SHP77 (cell line): ENCODE results near the gene E2F2.

Experiments
- DNase-seq, 2 experiments: peaks; one replicate each; lab custom pipeline; 2025; lab: John Stamatoyannopoulos, UW

E2F2 gene

DNA sequence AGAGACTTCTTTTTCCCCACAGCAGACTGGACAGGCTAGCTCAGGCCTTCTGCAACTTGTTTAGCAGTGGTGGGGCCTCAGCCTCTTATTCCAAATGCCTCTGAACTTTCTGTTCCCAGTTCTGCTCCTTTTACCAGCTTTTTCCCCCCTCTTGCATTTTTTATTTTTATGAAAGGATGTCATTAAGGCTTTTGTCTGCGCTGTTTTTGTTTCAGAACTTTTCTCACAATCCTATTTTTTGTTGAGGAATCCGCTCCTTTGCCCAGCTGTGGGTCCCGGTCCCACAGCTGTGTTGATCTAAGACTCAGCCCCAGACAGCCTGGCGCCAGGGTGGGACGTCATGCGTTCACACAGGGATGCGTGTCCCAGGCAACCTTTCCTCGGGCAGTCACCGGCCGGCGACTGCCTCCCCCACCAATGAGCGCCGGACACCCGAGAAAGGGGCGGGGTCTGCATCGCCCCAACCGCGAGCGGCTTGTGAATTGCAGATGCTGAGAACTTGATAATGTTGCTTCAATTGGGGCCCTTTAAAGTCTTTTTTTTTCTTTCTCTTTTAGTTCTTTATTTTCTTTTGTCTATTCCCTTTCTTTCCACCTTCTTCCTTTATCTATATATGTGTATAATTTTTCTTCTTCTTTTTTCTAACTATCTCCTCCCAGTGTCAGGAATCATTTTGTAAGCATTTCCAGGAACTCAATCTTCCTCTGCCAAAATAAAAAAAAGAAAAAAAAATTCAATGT lies 31.3 kb upstream of the E2F2 start:
- peak; percentile 95 to 97 for DNase-seq

DNA sequence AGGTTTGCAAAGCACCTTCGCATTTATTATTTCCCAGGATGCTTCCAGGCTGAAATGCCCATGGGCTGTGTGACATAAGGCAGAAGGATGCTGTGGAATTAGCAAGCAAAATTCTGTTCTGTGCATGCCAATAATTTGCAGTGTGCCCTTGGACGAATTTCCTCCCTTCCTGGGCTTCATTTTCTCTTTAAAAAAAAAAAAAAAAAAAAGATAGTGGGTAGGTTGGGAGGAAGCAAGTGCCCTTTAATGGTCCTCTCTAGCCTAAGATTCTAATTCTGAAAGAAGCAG lies 30.7 kb upstream of the E2F2 start:
- DNase-seq, result no peak

DNA sequence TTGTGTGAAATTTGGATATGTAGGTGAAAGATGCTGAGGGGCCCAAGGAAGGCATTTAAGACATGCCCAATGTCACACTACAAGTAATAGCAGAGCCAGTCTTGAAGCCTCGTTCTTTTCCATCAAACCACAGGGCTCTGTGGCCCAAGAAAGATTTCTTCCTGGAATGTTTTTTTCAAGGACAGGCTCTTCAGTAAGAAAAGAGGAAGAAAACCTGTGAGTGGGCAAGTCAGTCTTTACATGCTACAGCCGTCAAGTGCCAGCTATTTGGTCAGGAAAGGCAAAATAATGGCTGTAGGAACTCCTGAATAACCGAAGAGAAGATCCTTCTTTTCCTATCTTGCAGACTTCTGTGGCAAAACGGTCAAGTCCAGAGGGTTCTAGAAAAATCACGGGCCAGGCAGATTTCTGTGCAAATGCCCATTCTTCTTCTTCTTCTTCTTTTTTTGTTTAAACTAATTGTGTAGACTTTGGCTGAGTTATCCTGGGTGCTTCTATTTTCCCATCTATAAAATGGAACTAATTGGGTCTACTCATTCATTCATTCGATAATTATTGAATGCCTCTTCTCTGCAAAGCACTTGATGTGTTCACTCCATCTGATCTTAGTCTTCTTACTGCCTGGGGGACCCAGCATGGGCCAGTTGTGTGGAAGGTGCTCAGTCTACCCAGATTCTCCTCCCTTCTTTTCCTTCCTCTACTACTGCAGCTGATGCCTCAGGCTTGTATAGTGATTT lies 30.2 kb upstream of the E2F2 start:
- no peak for DNase-seq

DNA sequence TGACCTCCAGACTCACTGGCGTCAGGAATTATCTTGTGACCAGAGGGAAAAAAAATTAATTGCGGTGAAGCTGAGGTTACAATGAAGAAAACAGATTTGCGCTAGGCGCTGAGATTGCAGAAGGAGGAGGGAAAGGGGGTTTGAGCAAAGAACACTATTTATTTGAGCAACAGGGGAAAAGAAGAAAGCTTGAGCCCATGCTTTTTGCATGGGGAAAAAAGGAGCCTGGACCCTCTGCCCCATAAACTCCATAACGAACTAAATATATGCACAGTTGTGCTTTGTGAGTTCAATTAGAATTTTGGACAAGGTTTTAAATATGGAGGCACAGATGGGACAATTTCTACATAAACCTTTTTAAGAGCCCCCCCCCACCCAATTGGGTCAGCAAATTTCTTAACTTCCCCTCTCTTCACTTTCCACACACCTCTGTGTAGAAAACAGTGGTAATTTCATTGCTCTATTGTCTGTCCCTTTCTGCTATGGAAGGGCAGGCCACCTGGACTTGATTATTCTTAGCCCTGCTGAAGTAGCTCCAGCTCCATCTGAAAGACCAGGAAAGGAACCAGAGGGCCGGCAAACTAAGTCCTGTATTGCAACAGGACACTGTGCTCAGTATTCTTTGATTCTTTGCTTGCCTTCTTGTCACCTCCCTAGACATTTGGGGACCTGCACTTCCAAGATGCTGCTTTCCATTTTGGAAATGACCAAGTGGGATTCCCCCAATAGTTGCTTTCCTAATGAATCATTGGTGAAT lies 29.1 kb upstream of the E2F2 start:
- DNase-seq, result peak in 1 of 2 experiments; percentile 34

DNA sequence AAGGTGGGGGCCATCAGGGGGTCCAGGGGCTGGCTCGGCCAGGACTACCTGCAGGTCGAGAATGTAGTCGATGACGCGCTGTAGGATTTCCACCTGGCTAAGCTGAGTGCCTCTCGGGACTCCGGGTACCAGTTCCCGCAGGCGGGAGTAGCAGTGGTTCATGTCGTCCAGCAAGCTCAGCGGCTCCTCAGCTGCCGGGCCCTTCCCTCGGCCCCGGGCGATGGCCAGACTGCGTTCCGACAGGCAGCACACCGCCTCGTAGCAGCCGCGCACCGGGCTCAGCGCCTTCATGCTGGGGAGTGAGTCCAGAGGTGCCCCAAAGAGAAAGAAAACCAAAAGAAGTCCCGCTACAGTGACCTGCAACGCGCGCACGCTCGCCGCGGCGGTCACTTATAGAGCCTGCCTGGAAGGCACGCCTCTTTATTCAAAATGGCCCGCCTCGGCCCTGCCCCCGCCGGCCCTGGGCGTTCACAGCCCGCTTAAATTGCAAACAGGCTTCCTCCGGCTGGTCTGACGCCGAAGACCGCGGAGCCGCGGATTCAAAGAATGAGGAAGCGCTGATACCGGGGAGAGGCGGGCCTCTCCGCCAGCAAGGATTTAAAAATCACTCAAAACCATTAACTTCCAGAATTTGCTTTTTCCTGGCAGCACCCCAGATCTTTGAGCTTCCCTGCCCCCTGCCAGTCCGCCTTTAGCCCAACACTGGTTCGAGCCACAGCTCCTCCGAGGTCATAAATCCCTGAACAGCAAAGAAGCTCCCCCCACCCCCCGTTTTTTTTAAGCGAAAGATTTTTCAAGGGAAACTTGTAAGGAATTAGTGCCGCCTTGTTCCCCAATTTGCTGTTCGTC lies 28.3 kb upstream of the E2F2 start, which contains the start of gene ID3:
Gene ID3, minus strand, starts transcription at position 366 of the 849 bp plus-strand sequence. Its CDS starts 75 bp downstream, at position 291.
- DNase-seq, result peak; percentile 89 to 96

DNA sequence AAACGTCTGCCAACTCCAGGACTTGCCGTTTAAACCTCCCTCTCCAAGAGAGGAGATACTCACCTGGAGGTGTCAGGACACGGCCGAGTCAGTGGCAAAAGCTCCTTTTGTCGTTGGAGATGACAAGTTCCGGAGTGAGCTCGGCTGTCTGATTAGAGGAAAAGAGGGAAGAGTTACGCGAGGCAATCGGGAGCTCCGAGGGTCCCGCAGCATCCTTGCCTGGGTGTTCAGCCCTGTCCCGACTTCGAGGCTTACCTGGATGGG lies 27.8 kb upstream of the E2F2 start:
- no peak for DNase-seq

DNA sequence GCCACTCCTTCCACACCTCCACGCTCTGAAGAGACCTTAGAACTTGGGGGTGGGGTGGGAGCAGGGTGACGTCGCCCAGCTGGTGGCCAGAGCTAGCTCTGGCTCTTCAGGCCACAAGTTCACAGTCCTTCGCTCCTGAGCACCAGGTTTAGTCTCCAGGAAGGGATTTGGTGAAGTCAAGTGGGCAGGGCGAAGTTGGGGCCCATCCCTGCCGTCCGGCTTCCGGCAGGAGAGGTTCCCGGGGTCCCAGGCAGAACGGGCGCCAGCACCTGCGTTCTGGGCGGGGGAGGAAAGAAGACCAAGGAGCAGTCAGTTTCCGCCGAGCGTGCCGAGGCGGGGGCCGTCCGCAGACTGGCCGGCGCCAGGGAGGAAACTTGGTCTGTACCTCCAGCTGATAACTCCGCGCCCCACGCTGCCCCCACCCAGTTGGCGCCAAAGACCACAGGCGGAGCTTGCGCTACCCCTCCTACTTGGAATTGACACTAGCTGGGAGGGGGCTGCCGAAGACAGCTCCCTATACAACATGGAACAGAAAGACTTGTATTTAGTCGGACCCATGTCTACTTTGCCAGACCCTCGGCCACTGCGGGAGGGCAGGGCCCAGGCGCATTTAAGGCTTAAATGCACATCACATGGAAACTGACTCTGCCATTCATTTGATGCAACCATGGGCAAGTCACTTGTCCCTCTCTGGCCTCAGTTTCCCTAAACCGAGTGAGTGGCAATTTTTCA lies 27.3 kb upstream of the E2F2 start:
- DNase-seq, result peak in 1 of 2 experiments; percentile 31

DNA sequence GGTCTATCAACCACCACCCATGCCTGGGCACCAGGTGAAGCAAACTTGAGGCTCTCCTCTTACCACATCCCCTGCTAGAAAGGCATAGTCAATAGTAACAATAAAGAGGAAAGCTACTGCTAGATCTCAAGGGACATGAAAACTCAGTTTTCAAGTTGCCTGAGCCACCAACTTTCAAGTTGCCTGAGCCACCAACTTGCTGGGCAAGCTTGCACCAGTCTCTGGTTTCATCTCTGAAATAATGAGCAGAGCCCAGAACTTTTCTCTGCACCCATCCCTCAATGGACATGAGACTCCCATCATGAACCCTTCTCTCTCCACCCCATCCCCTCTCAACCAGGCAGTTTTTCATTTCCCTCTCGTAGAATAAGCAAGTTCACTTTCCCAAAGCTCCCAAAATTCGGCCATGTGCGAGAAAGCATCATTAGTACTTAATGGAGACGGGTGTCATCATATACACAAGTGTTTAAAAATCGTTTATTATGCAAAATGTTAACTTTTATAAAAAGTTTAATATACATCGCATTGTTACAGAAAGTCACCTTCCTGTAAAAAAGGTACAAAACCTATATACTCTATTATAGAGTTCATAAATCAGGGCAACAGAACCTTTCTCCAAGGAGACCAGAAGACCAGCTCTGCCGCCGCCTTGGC lies 26.6 kb upstream of the E2F2 start:
- no peak for DNase-seq

DNA sequence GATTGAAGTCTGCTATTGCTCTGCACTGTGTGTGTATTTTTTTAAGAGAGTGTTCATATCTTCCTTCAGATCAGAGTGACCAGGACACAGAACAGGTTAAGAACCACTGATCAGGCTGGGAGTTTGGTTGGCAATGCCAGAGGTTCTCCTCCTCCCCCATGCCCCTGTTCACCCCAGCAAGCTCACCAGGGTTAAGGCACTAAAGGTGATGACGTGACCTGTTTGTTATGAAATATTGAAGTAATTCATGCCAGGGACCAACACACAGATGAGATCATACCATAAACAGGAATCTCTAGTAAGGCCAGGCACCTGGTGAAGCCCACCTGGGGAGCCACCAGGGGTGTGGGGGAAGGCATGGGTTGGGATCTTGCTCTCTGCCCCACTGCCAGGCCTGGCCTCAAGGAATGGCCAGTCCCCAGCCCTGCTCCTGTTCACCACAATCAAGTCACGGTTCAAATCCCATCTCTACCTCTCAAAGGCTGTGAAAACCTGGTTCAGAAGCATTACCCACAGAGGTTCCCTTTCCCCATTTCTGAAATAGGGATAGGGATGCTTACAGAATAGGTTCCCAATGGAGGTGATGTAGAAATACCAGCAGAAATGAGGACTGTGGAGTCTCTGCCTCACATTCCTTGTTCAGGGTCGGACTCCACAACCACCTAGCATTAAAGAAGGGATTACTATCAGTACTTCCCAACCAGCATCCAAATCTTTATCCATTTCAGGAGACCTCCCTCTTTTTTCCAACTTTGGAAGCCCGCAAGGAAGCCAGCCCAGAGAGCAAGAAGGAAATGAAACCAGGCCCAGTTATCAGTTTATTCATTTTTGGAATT lies 25.8 kb upstream of the E2F2 start:
- peak; percentile 42 to 47 for DNase-seq

DNA sequence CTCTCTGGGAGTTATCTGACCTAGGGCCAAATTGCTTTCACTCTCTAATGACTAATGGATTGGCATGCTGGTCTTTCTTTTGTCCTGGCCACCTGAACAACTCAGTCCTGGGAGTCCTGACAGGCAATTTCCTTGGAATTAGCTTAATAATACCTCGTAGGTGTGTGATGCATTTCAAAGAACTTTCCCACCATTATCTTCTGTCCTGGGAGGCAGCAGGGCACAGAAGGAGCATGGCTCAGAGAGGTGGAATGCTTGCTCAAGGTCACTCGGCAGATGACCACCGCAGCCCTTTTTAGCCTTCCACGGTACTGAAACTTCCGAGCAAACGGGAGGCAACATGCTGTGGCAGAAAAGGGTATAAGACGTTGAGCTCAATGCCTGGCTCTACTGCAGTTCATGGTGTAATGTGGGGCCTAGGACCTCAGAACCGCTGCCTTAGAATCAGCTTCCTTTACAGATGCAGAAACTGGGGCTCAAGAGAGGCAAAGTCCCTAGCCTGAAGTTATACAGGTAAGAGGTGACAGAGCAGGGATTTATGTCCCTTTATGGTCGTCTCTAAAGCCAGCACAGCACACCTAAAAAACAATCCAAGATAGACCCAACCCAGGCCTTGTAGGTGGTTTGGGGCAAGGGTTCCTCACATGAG lies 25.1 kb upstream of the E2F2 start:
- peak; percentile 40 to 42 for DNase-seq

DNA sequence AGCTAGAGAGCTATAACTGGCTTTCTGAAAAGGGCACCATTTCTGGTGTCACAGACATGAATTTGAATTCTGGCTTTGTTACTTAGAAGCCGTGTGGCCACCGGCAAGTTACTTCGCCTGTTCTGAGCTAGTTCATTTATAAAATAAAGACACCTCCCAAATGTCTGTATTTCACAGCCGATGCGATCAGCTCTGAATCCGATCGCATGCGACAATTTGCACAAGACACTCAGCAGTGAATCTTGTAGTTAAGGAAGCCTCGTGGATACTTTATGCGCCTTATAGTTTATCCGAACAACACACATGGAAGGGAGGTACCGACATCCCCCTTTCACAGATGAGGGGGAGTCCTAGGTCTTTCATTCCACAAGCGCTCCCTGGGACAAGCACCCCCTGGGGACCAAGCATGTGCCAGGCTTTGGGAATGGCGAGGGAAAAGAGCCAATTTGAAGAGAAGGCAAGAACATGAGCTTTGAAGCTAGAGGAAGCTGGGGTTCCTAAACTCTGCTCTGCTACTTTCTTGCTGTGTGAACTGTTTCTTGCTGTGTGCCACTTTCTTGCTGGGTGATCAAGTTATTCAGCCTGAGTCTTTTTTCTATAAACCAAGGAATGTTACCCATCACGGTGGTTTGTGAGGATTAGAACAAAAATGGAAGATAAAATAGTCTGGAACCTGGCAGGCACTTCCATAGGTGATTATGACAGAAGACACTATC lies 24.4 kb upstream of the E2F2 start:
- peak in 1 of 2 experiments; percentile 35 for DNase-seq

DNA sequence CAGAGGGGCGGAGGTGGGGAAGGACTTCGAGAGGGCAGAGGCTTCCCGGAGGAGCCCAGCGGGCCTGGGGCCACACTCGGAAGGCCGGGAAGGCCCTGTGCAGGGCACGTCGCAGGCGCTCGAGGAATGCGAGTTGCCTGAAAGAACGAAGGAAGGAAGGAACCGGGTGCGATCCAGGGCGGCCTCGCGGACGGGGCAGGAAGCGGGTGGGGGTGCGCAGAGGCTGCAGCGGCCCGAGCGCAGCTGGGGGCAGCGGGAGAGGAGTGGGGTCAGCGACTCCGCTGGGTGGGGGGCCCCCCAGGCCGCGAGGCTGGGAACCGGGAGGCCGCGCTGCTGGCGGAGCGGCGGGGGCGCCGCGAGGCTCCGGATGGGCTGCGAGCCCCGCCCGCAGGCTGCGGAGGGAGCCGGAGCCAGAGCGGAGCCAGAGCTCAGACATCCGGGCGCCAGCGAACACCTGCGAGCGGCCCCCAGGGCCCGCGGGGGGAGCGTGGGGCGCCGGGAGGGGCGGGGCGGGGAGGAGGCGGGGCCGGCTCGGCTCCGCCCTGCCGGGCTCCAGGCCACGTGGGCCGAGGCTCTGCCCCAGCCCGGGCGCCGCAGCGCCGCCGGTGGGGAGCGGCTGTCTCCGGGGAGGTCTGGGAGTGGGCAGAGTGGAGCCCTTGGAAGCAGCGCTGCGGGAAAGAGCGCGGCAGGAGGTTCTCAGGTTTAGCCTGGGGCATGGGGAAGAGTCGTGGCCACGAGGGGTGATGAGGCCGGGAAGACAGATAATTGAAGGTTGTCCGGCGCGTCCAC lies 23.6 kb upstream of the E2F2 start:
- peak; percentile 85 to 89 for DNase-seq

DNA sequence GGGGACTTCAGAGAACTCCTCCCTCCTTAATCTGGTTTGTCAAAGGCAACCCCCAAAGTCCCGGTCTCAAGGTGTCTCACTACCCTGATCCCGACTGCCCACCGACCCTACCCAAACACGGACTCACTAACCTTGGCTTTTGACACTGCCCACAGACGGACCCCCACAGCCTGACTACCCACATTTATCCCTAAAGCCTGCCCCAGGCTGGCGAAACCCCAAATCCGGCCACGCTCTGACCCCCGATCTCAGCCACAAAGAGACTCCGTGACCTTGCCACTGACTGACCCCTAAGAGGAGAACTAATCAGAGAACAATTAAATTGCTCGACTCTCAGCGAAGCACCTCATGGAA lies 23.1 kb upstream of the E2F2 start:
- peak in 1 of 2 experiments; percentile 17 for DNase-seq

DNA sequence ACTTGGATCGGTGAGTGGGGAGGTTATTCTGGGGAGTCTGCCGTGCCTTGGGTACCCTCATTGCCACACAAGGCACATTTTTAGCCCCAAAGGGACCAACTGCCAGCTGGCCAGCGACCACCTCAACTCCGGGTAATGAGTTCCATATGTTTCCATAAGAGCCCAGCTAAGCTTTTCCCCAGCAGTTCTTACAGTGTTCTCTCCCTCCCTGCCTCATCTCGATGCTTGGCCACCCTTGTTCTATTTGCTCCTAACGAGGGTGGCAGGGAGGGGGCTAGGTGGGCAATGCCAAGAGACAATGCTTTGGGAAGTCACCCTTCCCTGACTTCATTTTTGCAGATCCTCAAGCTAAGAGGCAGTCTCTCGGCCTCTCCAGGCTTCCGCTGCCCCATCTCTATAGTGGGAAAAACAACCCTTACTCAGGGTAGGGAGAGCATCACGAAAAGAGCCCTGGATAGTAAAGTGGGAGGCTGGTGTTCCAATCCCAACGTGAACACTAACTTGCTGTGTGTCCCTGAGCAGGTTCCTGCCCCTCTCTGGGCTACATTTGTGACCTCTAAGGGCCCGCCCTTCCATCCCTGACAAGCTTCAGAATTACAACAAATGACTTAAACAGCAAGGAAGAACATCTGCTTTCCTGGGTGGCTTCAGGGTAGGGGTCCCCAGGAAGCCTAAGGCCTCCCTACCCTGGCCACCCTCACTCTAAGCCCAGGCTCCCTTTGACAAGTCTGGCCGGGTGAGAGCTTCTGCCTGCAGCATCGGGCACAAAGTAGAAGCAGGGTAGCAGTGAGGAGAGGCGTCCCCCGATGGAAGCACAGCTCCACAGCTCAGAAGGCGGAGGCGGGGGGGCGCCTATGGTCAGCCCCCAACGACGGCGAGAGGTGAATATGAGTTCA lies 22.4 kb upstream of the E2F2 start:
- no peak for DNase-seq

DNA sequence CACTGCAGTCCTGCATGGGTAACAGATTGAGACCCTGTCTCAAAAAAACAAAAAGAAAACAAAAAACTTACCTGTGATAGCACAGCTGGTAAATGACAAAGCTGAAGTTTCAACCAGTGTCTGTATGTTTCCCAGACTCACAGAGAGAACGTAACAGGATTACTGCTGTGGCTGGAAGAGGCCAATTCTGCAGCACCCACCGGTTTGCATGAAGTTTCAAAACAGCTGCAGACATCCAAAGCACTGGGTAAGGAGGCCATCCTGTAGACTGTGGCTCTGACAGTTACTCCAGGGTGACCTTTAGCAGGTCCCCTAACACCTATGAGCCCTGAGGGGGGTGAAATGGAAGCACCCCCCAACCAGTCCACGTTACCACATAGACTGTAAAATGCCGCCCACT lies 20.8 kb upstream of the E2F2 start:
- DNase-seq, result no peak

DNA sequence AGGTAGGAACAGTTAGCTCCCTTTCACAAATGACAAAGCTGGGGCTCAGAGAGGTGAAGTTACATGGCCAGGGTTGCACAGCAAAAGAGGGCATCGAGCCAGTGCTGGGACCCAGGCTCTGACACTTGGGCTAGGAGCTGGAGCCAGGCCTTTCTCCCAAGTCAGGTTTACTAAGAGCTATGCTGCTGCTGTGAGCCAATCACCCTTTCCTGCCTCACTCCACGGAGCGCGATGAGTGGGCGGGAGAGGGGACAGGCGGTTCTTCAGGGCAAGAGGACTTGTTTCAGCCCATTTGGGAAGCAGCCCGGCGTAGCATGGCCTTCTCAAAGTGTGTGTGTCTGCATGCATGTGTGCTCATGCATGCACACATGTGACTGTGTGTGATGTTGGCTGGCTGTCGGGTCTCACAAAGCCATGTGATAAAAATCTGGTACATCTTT lies 17.7 kb upstream of the E2F2 start:
- no peak for DNase-seq
